ENCODE results near the gene ARMH4. TPM values are rescaled to one million over a fixed set of nuclear protein-coding genes. Genes with fewer than 3 reads are reported as not detected.

The ARMH4 gene
- total and polyA plus RNA-seq, 7 experiments from 2014 or later: 1.7 TPM; not detected in 6

GRCh38 chr14:58068306-58068705 is 83.7 kb downstream of the ARMH4 start:
- ChIA-PET POLR2A (no interaction called here), CTCF (no interaction called here)
- Mint-ChIP-seq H3K27me3 (peaks cover 0 to 9% (median 1%) of the 10 kb centered on the region in 5 donors), H3K4me1 (no peaks in the 10 kb centered on the region), H3K4me3 (no peak overlapping the region), H3K9me3 (no peaks in the 10 kb centered on the region), H3K36me3 (no peaks in the 10 kb centered on the region), H3K27ac (no peak overlapping the region)
- Histone ChIP-seq H3K36me3 (ENCODE audit: control insufficient read depth in 2 of 3, insufficient read depth in 3 of 3, low read length in 3 of 3) (no peaks in the 10 kb centered on the region), H3K4me1 (ENCODE audit: control insufficient read depth in 2 of 2, insufficient read depth in 2 of 2, low read length in 2 of 2) (no peaks in the 10 kb centered on the region), H3K27me3 (ENCODE audit: control insufficient read depth in 2 of 2, insufficient read depth in 2 of 2, low read length in 2 of 2) (no peaks in the 10 kb centered on the region), H3K9me3 (ENCODE audit: control insufficient read depth in 2 of 3, low read length in 3 of 3) (no peaks in the 10 kb centered on the region), H3K27ac (ENCODE audit: low read depth, low read length) (no peak overlapping the region), H3K4me3 (ENCODE audit: low read length) (no peak overlapping the region)
- no peak for ATAC-seq
- no peak for DNase-seq
- intact Hi-C loops (cut with micrococcal nuclease): no loop called here

GRCh38 chr14:58066115-58066514 is 85.9 kb downstream of the ARMH4 start:
- POLR2A ChIA-PET: no interaction called here
- H3K27ac Mint-ChIP-seq: no peak overlapping the region

GRCh38 chr14:58061581-58061980 is 90.4 kb downstream of the ARMH4 start:
- Histone ChIP-seq H3K9me3 (ENCODE audit: control insufficient read depth in 2 of 3, low read length in 3 of 3) (no peaks in the 10 kb centered on the region), H3K4me3 (ENCODE audit: low read length) (no peak overlapping the region), H3K36me3 (ENCODE audit: control insufficient read depth in 2 of 3, insufficient read depth in 3 of 3, low read length in 3 of 3) (no peaks in the 10 kb centered on the region), H3K4me1 (ENCODE audit: control insufficient read depth in 2 of 2, insufficient read depth in 2 of 2, low read length in 2 of 2) (no peaks in the 10 kb centered on the region), H3K27ac (ENCODE audit: low read depth, low read length) (no peak overlapping the region), H3K27me3 (ENCODE audit: control insufficient read depth in 2 of 2, insufficient read depth in 2 of 2, low read length in 2 of 2) (no peaks in the 10 kb centered on the region)
- DNase-seq (no peak), ATAC-seq (no peak)
- no peaks in the 10 kb centered on the region for H3K4me1 Mint-ChIP-seq
- no peaks in the 10 kb centered on the region for H3K36me3 Mint-ChIP-seq
- intact Hi-C loops (cut with micrococcal nuclease): no loop called here
- ChIA-PET POLR2A (no interaction called here), CTCF (no interaction called here)
- H3K27ac Mint-ChIP-seq: no peak overlapping the region
- H3K4me3 Mint-ChIP-seq: no peak overlapping the region
- peaks cover 5 to 20% (median 10%) of the 10 kb centered on the region in 5 donors for H3K27me3 Mint-ChIP-seq
- H3K9me3 Mint-ChIP-seq: peaks cover 0 to 3% (median 0%) of the 10 kb centered on the region in 11 donors

More at GRCh38 chr14:58066115-58066514, 85.9 kb downstream of the ARMH4 start:
- Histone ChIP-seq H3K36me3 (ENCODE audit: control insufficient read depth in 2 of 3, insufficient read depth in 3 of 3, low read length in 3 of 3) (no peaks in the 10 kb centered on the region), H3K27ac (ENCODE audit: low read depth, low read length) (no peak overlapping the region), H3K9me3 (ENCODE audit: control insufficient read depth in 2 of 3, low read length in 3 of 3) (no peaks in the 10 kb centered on the region), H3K4me3 (ENCODE audit: low read length) (no peak overlapping the region), H3K4me1 (ENCODE audit: control insufficient read depth in 2 of 2, insufficient read depth in 2 of 2, low read length in 2 of 2) (no peaks in the 10 kb centered on the region), H3K27me3 (ENCODE audit: control insufficient read depth in 2 of 2, insufficient read depth in 2 of 2, low read length in 2 of 2) (no peaks in the 10 kb centered on the region)
- Mint-ChIP-seq H3K27me3 (peaks cover 0 to 12% (median 2%) of the 10 kb centered on the region in 5 donors), H3K4me3 (no peak overlapping the region), H3K4me1 (no peaks in the 10 kb centered on the region), H3K9me3 (no peaks in the 10 kb centered on the region), H3K36me3 (no peaks in the 10 kb centered on the region)
- DNase-seq (no peak), ATAC-seq (no peak)
- intact Hi-C loops (cut with micrococcal nuclease): no loop called here
- CTCF ChIA-PET: no interaction called here

GRCh38 chr14:58060898-58061297 is 91.1 kb downstream of the ARMH4 start:
- Mint-ChIP-seq H3K27me3 (peaks cover 7 to 20% (median 10%) of the 10 kb centered on the region in 5 donors), H3K36me3 (no peaks in the 10 kb centered on the region), H3K27ac (no peak overlapping the region), H3K4me3 (no peak overlapping the region), H3K4me1 (no peaks in the 10 kb centered on the region), H3K9me3 (peaks cover 0 to 3% (median 0%) of the 10 kb centered on the region in 11 donors)
- Histone ChIP-seq H3K36me3 (ENCODE audit: control insufficient read depth in 2 of 3, insufficient read depth in 3 of 3, low read length in 3 of 3) (no peaks in the 10 kb centered on the region), H3K27me3 (ENCODE audit: control insufficient read depth in 2 of 2, insufficient read depth in 2 of 2, low read length in 2 of 2) (no peaks in the 10 kb centered on the region), H3K4me3 (ENCODE audit: low read length) (no peak overlapping the region), H3K4me1 (ENCODE audit: control insufficient read depth in 2 of 2, insufficient read depth in 2 of 2, low read length in 2 of 2) (no peaks in the 10 kb centered on the region), H3K27ac (ENCODE audit: low read depth, low read length) (no peak overlapping the region), H3K9me3 (ENCODE audit: control insufficient read depth in 2 of 3, low read length in 3 of 3) (no peaks in the 10 kb centered on the region)
- POLR2A ChIA-PET: no interaction called here
- ATAC-seq: no peak
- CTCF ChIA-PET: interaction anchor here (0.6 kb wide), 1 partner anchor 10 kb away, joined by 3 read pairs; no protein-coding TSS in a partner anchor
- no peak for DNase-seq
- intact Hi-C loops (cut with micrococcal nuclease): no loop called here

- no peak overlapping the region for H3K27ac Mint-ChIP-seq
- Histone ChIP-seq H3K27me3 (ENCODE audit: control insufficient read depth in 2 of 2, insufficient read depth in 2 of 2, low read length in 2 of 2) (no peaks in the 10 kb centered on the region), H3K4me3 (ENCODE audit: low read length) (no peak overlapping the region), H3K27ac (ENCODE audit: low read depth, low read length) (no peak overlapping the region), H3K36me3 (ENCODE audit: control insufficient read depth in 2 of 3, insufficient read depth in 3 of 3, low read length in 3 of 3) (no peaks in the 10 kb centered on the region), H3K9me3 (ENCODE audit: control insufficient read depth in 2 of 3, low read length in 3 of 3) (no peaks in the 10 kb centered on the region), H3K4me1 (ENCODE audit: control insufficient read depth in 2 of 2, insufficient read depth in 2 of 2, low read length in 2 of 2) (no peaks in the 10 kb centered on the region)
- peaks cover 7 to 23% (median 11%) of the 10 kb centered on the region in 5 donors for H3K27me3 Mint-ChIP-seq
- DNase-seq: no peak
- H3K4me3 Mint-ChIP-seq: no peak overlapping the region
- H3K4me1 Mint-ChIP-seq: no peaks in the 10 kb centered on the region
- POLR2A ChIA-PET: no interaction called here
- no peak for ATAC-seq
- H3K9me3 Mint-ChIP-seq: peaks cover 0 to 3% (median 0%) of the 10 kb centered on the region in 11 donors
- intact Hi-C loops (cut with micrococcal nuclease): no loop called here
- CTCF ChIA-PET: interaction anchor here (0.6 kb wide), 1 partner anchor 11 kb away, joined by 3 read pairs; no protein-coding TSS in a partner anchor
- H3K36me3 Mint-ChIP-seq: no peaks in the 10 kb centered on the region
Observed at GRCh38 chr14:58060077-58060476, 91.9 kb downstream of the ARMH4 start.

GRCh38 chr14:58059126-58059525 is 92.9 kb downstream of the ARMH4 start:
- CTCF ChIA-PET: no interaction called here
- no peaks in the 10 kb centered on the region for H3K4me1 ChIP-seq (ENCODE audit: control insufficient read depth in 2 of 2, insufficient read depth in 2 of 2, low read length in 2 of 2)
- POLR2A ChIA-PET: no interaction called here
- H3K9me3 ChIP-seq (ENCODE audit: control insufficient read depth in 2 of 3, low read length in 3 of 3): no peaks in the 10 kb centered on the region
- H3K4me1 Mint-ChIP-seq: no peaks in the 10 kb centered on the region
- no peaks in the 10 kb centered on the region for H3K36me3 ChIP-seq (ENCODE audit: control insufficient read depth in 2 of 3, insufficient read depth in 3 of 3, low read length in 3 of 3)
- no peak overlapping the region for H3K27ac Mint-ChIP-seq
- H3K4me3 ChIP-seq (ENCODE audit: low read length): no peak overlapping the region
- peaks cover 0 to 3% (median 0%) of the 10 kb centered on the region in 11 donors for H3K9me3 Mint-ChIP-seq
- intact Hi-C loops (cut with micrococcal nuclease): no loop called here
- ATAC-seq (no peak), DNase-seq (no peak)
- H3K36me3 Mint-ChIP-seq: no peaks in the 10 kb centered on the region
- H3K27ac ChIP-seq (ENCODE audit: low read depth, low read length): no peak overlapping the region
- peaks cover 7 to 24% (median 15%) of the 10 kb centered on the region in 5 donors for H3K27me3 Mint-ChIP-seq
- H3K4me3 Mint-ChIP-seq: no peak overlapping the region
- no peaks in the 10 kb centered on the region for H3K27me3 ChIP-seq (ENCODE audit: control insufficient read depth in 2 of 2, insufficient read depth in 2 of 2, low read length in 2 of 2)

GRCh38 chr14:58055497-58056010 is 96.5 kb downstream of the ARMH4 start:
- H3K36me3 ChIP-seq (ENCODE audit: control insufficient read depth in 2 of 3, insufficient read depth in 3 of 3, low read length in 3 of 3): no peaks in the 10 kb centered on the region
- ChIA-PET CTCF (no interaction called here), POLR2A (no interaction called here)
- no peak overlapping the region for H3K27ac ChIP-seq (ENCODE audit: low read depth, low read length)
- H3K4me1 ChIP-seq (ENCODE audit: control insufficient read depth in 2 of 2, insufficient read depth in 2 of 2, low read length in 2 of 2): no peaks in the 10 kb centered on the region
- Mint-ChIP-seq H3K4me1 (no peaks in the 10 kb centered on the region), H3K36me3 (no peaks in the 10 kb centered on the region), H3K27ac (no peak overlapping the region), H3K9me3 (peaks cover 0 to 6% (median 0%) of the 10 kb centered on the region in 11 donors), H3K4me3 (no peak overlapping the region), H3K27me3 (peaks cover 3 to 32% (median 23%) of the 10 kb centered on the region in 5 donors)
- no peaks in the 10 kb centered on the region for H3K9me3 ChIP-seq (ENCODE audit: control insufficient read depth in 2 of 3, low read length in 3 of 3)
- no peaks in the 10 kb centered on the region for H3K27me3 ChIP-seq (ENCODE audit: control insufficient read depth in 2 of 2, insufficient read depth in 2 of 2, low read length in 2 of 2)
- no peak for ATAC-seq
- no peak for DNase-seq
- intact Hi-C loops (cut with micrococcal nuclease): no loop called here
- no peak overlapping the region for H3K4me3 ChIP-seq (ENCODE audit: low read length)

Data from naive thymus-derived CD4-positive, alpha-beta T cell (primary cell).